Keratinocyte (primary cell): ENCODE results near the gene MAGI2.

Experiments used
- EZH2 ChIP-seq: IDR thresholded peaks from one replicate; pipeline ENCODE4 v1.6.1; 2012; ENCODE audit warnings: inconsistent platforms, mild to moderate bottlenecking, low read length, moderate library complexity
- TF ChIP-seq, protein P1 (sequence below), 3 experiments: IDR thresholded peaks in 1 of 3; conservative IDR thresholded peaks in 1 of 3; optimal IDR thresholded peaks in 1 of 3; 2 replicates in 2 of 3; 3 replicates in 1 of 3; pipeline versions ENCODE3 to v1.5.1; 2011; ENCODE audit warnings: low read length in 3 of 3, mild to moderate bottlenecking in 3 of 3, moderate library complexity in 2 of 3, control low read depth in 1 of 3, inconsistent platforms in 1 of 3; ENCODE audit not compliant: insufficient read depth in 2 of 3; ENCODE audit errors: extremely low read depth in 1 of 3

GRCh38 chr7:79185605-79186004 lies 267.9 kb downstream of the MAGI2 start:
- TF ChIP-seq, protein P1, sequence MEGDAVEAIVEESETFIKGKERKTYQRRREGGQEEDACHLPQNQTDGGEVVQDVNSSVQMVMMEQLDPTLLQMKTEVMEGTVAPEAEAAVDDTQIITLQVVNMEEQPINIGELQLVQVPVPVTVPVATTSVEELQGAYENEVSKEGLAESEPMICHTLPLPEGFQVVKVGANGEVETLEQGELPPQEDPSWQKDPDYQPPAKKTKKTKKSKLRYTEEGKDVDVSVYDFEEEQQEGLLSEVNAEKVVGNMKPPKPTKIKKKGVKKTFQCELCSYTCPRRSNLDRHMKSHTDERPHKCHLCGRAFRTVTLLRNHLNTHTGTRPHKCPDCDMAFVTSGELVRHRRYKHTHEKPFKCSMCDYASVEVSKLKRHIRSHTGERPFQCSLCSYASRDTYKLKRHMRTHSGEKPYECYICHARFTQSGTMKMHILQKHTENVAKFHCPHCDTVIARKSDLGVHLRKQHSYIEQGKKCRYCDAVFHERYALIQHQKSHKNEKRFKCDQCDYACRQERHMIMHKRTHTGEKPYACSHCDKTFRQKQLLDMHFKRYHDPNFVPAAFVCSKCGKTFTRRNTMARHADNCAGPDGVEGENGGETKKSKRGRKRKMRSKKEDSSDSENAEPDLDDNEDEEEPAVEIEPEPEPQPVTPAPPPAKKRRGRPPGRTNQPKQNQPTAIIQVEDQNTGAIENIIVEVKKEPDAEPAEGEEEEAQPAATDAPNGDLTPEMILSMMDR (optimal IDR thresholded peaks at IDR 0.05 in 1 of 3, IDR thresholded peaks at IDR 0.05 in 1 of 3, conservative IDR thresholded peaks at IDR 0.05 in 1 of 3; ENCODE audit: extremely low read depth in 1 of 3, insufficient read depth in 2 of 3, low read length in 3 of 3) = no peak
- no peak for TF ChIP-seq EZH2
